HL-60 (cell line): ENCODE results near the gene IL9.

Experiments
- CTCF ChIP-seq: IDR thresholded peaks from one replicate; pipeline ENCODE4 v1.5.1; 2011; ENCODE audit warnings: low read length, control low read depth, inconsistent platforms; ENCODE audit not compliant: insufficient read depth
- GABPA ChIP-seq: IDR thresholded peaks from 2 replicates; pipeline ENCODE4 v1.6.1; 2012; ENCODE audit warnings: low read depth
- TF ChIP-seq, protein P1 (sequence below): IDR thresholded peaks from 2 replicates; pipeline ENCODE4 v1.6.1; 2012; ENCODE audit warnings: low read depth; ENCODE audit not compliant: insufficient replicate concordance

GRCh38 chr5:135880801-135881200 lies 14.8 kb downstream of the IL9 start:
- TF ChIP-seq CTCF, result no peak
- TF ChIP-seq, protein P1, sequence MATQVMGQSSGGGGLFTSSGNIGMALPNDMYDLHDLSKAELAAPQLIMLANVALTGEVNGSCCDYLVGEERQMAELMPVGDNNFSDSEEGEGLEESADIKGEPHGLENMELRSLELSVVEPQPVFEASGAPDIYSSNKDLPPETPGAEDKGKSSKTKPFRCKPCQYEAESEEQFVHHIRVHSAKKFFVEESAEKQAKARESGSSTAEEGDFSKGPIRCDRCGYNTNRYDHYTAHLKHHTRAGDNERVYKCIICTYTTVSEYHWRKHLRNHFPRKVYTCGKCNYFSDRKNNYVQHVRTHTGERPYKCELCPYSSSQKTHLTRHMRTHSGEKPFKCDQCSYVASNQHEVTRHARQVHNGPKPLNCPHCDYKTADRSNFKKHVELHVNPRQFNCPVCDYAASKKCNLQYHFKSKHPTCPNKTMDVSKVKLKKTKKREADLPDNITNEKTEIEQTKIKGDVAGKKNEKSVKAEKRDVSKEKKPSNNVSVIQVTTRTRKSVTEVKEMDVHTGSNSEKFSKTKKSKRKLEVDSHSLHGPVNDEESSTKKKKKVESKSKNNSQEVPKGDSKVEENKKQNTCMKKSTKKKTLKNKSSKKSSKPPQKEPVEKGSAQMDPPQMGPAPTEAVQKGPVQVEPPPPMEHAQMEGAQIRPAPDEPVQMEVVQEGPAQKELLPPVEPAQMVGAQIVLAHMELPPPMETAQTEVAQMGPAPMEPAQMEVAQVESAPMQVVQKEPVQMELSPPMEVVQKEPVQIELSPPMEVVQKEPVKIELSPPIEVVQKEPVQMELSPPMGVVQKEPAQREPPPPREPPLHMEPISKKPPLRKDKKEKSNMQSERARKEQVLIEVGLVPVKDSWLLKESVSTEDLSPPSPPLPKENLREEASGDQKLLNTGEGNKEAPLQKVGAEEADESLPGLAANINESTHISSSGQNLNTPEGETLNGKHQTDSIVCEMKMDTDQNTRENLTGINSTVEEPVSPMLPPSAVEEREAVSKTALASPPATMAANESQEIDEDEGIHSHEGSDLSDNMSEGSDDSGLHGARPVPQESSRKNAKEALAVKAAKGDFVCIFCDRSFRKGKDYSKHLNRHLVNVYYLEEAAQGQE, result no peak
- no peak for TF ChIP-seq GABPA
